Astrocyte (in vitro differentiated cells and primary cell): ENCODE data around the gene PDE6G. TPM values are rescaled to one million over a fixed set of nuclear protein-coding genes. Genes with fewer than 3 reads are reported as not detected.

Source experiments
- DNase-seq: peaks from one replicate; pipeline ENCODE4 v3.0.0-alpha.2; 2010; ENCODE audit warnings: low read depth
- FAIRE-seq: peaks from 2 replicates; lab custom pipeline; 2011; peaks lifted over from hg19 to GRCh38; lab: Jason Lieb, UNC
- H2AFZ ChIP-seq: 2 replicates; pipeline ENCODE4 v1.6.0; 2012; ENCODE audit warnings: low read depth, low read length, inconsistent platforms
- H3K27ac ChIP-seq: 2 replicates; pipeline ENCODE4 v1.5.1; 2011; ENCODE audit warnings: low read depth, low read length, inconsistent platforms
- H3K27me3 ChIP-seq: 2 replicates; pipeline ENCODE4 v1.6.0; 2011; ENCODE audit warnings: low read length, inconsistent platforms; ENCODE audit not compliant: insufficient read depth
- H3K36me3 ChIP-seq: 2 replicates; pipeline ENCODE4 v1.5.1; 2011; ENCODE audit warnings: low read length, inconsistent platforms; ENCODE audit not compliant: insufficient read depth
- H3K4me1 ChIP-seq: 2 replicates; pipeline ENCODE4 v1.5.1; 2011; ENCODE audit warnings: low read length, inconsistent platforms; ENCODE audit not compliant: insufficient read depth
- H3K4me2 ChIP-seq: 2 replicates; pipeline ENCODE4 v1.6.0; 2012; ENCODE audit warnings: low read length, inconsistent platforms
- H3K4me3 ChIP-seq: 2 replicates; pipeline ENCODE4 v1.5.1; 2011; ENCODE audit warnings: low read depth, mild to moderate bottlenecking, low read length, inconsistent platforms; ENCODE audit not compliant: insufficient read depth
- H3K79me2 ChIP-seq: 2 replicates; pipeline ENCODE4 v1.6.0; 2012; ENCODE audit warnings: mild to moderate bottlenecking, low read length, inconsistent platforms; ENCODE audit not compliant: insufficient read depth
- H3K9ac ChIP-seq: 2 replicates; pipeline ENCODE4 v1.6.0; 2012; ENCODE audit warnings: mild to moderate bottlenecking, low read length, inconsistent platforms
- H3K9me3 ChIP-seq: 2 replicates; pipeline ENCODE4 v1.5.1; 2012; ENCODE audit warnings: low read depth, mild to moderate bottlenecking, low read length, inconsistent platforms; ENCODE audit not compliant: insufficient read depth
- H4K20me1 ChIP-seq: 2 replicates; pipeline ENCODE4 v1.6.0; 2012; ENCODE audit warnings: low read length, inconsistent platforms; ENCODE audit not compliant: insufficient read depth
- H3K27ac Mint-ChIP-seq: one replicate; pipeline ENCODE4 v1.8.0; 2021; ENCODE audit warnings: mild to moderate bottlenecking, mixed read lengths; ENCODE audit not compliant: unreplicated experiment
- H3K27me3 Mint-ChIP-seq: one replicate; pipeline ENCODE4 v1.8.0; 2021; ENCODE audit warnings: low read depth, mixed read lengths; ENCODE audit not compliant: unreplicated experiment
- H3K36me3 Mint-ChIP-seq: one replicate; pipeline ENCODE4 v1.8.0; 2021; ENCODE audit warnings: low read depth, mixed read lengths; ENCODE audit not compliant: unreplicated experiment
- H3K4me1 Mint-ChIP-seq: one replicate; pipeline ENCODE4 v1.8.0; 2021; ENCODE audit warnings: low read depth, mixed read lengths; ENCODE audit not compliant: unreplicated experiment
- H3K4me3 Mint-ChIP-seq: one replicate; pipeline ENCODE4 v1.8.0; 2021; ENCODE audit warnings: mild to moderate bottlenecking, moderate library complexity, mixed read lengths; ENCODE audit not compliant: unreplicated experiment
- H3K9me3 Mint-ChIP-seq: one replicate; pipeline ENCODE4 v1.8.0; 2021; ENCODE audit warnings: mild to moderate bottlenecking, mixed read lengths; ENCODE audit not compliant: unreplicated experiment
- CTCF ChIP-seq: IDR thresholded peaks from 2 replicates; pipeline ENCODE4 v1.5.1; 2011; ENCODE audit warnings: low read depth, mild to moderate bottlenecking, inconsistent platforms, low read length, moderate library complexity; ENCODE audit not compliant: insufficient read depth
- EZH2 ChIP-seq: IDR thresholded peaks from 2 replicates; pipeline ENCODE4 v1.6.1; 2012; ENCODE audit warnings: mild to moderate bottlenecking, low read length, inconsistent platforms; ENCODE audit not compliant: insufficient read depth
- total RNA-seq: library from RNA; stranded (reverse); gene quantifications from 2 replicates; pipeline ENCODE4 v1.2.1, GENCODE V29; 2021

The PDE6G gene
- total RNA-seq, 1 donor from 2014 or later = not detected

- H3K4me3 ChIP-seq = peak overlapping the region; percentile 7
- peaks cover 8% of the 10 kb centered on the region for H3K36me3 ChIP-seq
- H3K27me3 ChIP-seq = no peaks in the 10 kb centered on the region
- no peak for DNase-seq
- no peak overlapping the region for H2AFZ ChIP-seq
- Mint-ChIP-seq H3K4me1 (peaks cover 18% of the 10 kb centered on the region), H3K4me3 (peak overlapping the region; percentile 93), H3K9me3 (no peaks in the 10 kb centered on the region), H3K27ac (peak overlapping the region; percentile 34), H3K27me3 (no peaks in the 10 kb centered on the region), H3K36me3 (peaks cover 4% of the 10 kb centered on the region)
- H3K9ac ChIP-seq = no peak overlapping the region
- no peak overlapping the region for H3K27ac ChIP-seq
- no peak for TF ChIP-seq CTCF
- TF ChIP-seq EZH2 = no peak
- peak overlapping the region; percentile 97 for H3K4me2 ChIP-seq
- peaks cover 28% of the 10 kb centered on the region for H4K20me1 ChIP-seq
- peaks cover 57% of the 10 kb centered on the region for H3K79me2 ChIP-seq
- H3K4me1 ChIP-seq = peaks cover 17% of the 10 kb centered on the region
- FAIRE-seq = no peak
- no peaks in the 10 kb centered on the region for H3K9me3 ChIP-seq
Measured at GRCh38 chr17:81667754-81668153, 11.4 kb upstream of the PDE6G start.

- peak within 1 kb of the TSS; percentile 93 for H3K9ac ChIP-seq
- no peak for FAIRE-seq
- Mint-ChIP-seq H3K4me1 (peaks cover 18% of the 10 kb centered on the region), H3K27me3 (no peaks in the 10 kb centered on the region), H3K4me3 (peak within 1 kb of the TSS; percentile 93), H3K36me3 (peaks cover 4% of the 10 kb centered on the region), H3K9me3 (no peaks in the 10 kb centered on the region), H3K27ac (peak within 1 kb of the TSS; percentile 96)
- no peaks in the 10 kb centered on the region for H3K27me3 ChIP-seq
- no peaks in the 10 kb centered on the region for H3K9me3 ChIP-seq
- DNase-seq = peak; percentile 94
- peak within 1 kb of the TSS; percentile 84 for H3K4me3 ChIP-seq
- TF ChIP-seq CTCF (no peak), EZH2 (no peak)
- peaks cover 17% of the 10 kb centered on the region for H3K4me1 ChIP-seq
- peak within 1 kb of the TSS; percentile 61 for H2AFZ ChIP-seq
- H3K36me3 ChIP-seq = peaks cover 8% of the 10 kb centered on the region
- peaks cover 53% of the 10 kb centered on the region for H3K79me2 ChIP-seq
- H3K27ac ChIP-seq = peak within 1 kb of the TSS; percentile 79
- H4K20me1 ChIP-seq = peaks cover 20% of the 10 kb centered on the region
- peak within 1 kb of the TSS; percentile 97 for H3K4me2 ChIP-seq
Measured at GRCh38 chr17:81666342-81667191, 10.2 kb upstream of the PDE6G start, which contains the start of the genes CCDC137 and OXLD1. CCDC137 (plus strand) TSS chr17:81666737; CDS start chr17:81666767, 30 bp downstream. OXLD1 (minus strand) TSS chr17:81666605; CDS start chr17:81666577, 28 bp downstream.

GRCh38 chr17:81666092-81666341 is 9.7 kb upstream of the PDE6G start:
- H3K9me3 ChIP-seq = no peaks in the 10 kb centered on the region
- Mint-ChIP-seq H3K4me1 (peaks cover 18% of the 10 kb centered on the region), H3K9me3 (no peaks in the 10 kb centered on the region), H3K4me3 (peak overlapping the region; percentile 93), H3K27me3 (no peaks in the 10 kb centered on the region), H3K27ac (peak overlapping the region; percentile 96), H3K36me3 (peaks cover 3% of the 10 kb centered on the region)
- H3K4me2 ChIP-seq = peak overlapping the region; percentile 97
- peaks cover 17% of the 10 kb centered on the region for H3K4me1 ChIP-seq
- peaks cover 4% of the 10 kb centered on the region for H3K36me3 ChIP-seq
- H3K27me3 ChIP-seq = no peaks in the 10 kb centered on the region
- peaks cover 14% of the 10 kb centered on the region for H4K20me1 ChIP-seq
- peak overlapping the region; percentile 93 for H3K9ac ChIP-seq
- H3K4me3 ChIP-seq = peak overlapping the region; percentile 84
- TF ChIP-seq CTCF = no peak
- no peak for TF ChIP-seq EZH2
- peaks cover 53% of the 10 kb centered on the region for H3K79me2 ChIP-seq
- H2AFZ ChIP-seq = peak overlapping the region; percentile 61
- peak overlapping the region; percentile 77 for H3K27ac ChIP-seq
- FAIRE-seq = no peak
- DNase-seq = no peak
